ENCODE measurements around the gene METRNL. TPM values are rescaled to one million over a fixed set of nuclear protein-coding genes. Genes with fewer than 3 reads are reported as not detected.

Gene METRNL
- 170 and 238 TPM in 2 replicates for total RNA-seq

GRCh38 chr17:83079352-83079747 lies at the start of gene METRNL:
TSS of gene METRNL (plus strand) at chr17:83079609. CDS start at chr17:83079816, 207 bp downstream.

Other genes starting within 250 kb of the METRNL start
- not detected in 2 replicates for gene ZNF750, start 239.6 kb upstream of the METRNL start, total RNA-seq

Measured in smooth muscle cell of the umbilical artery (primary cell).